H9 (cell line): ENCODE data around the gene ATP2B2. TPM values are rescaled to one million over a fixed set of nuclear protein-coding genes. Genes with fewer than 3 reads are reported as not detected.

Source experiments
- DNase-seq: peaks from one replicate; pipeline ENCODE4 v3.0.0-alpha.2; 2017
- H2AFZ ChIP-seq: one replicate; pipeline ENCODE4 v1.6.1; 2013; ENCODE audit warnings: mild to moderate bottlenecking, low read length, control low read depth, moderate library complexity
- H2AK5ac ChIP-seq: 2 replicates; pipeline ENCODE4 v1.6.1; 2013; ENCODE audit warnings: low read length, control low read depth, mixed read lengths; ENCODE audit not compliant: insufficient read length
- H2BK120ac ChIP-seq: one replicate; pipeline ENCODE4 v1.6.1; 2013; ENCODE audit warnings: low read depth, mild to moderate bottlenecking, low read length, control low read depth, inconsistent platforms; ENCODE audit not compliant: poor library complexity, severe bottlenecking
- H2BK12ac ChIP-seq: 2 replicates; pipeline ENCODE4 v1.6.1; 2013; ENCODE audit warnings: low read length, control low read depth, mixed read lengths, low read depth; ENCODE audit not compliant: insufficient read length
- H2BK15ac ChIP-seq: 2 replicates; pipeline ENCODE4 v1.6.1; 2013; ENCODE audit warnings: low read depth, low read length, control low read depth
- H2BK20ac ChIP-seq: one replicate; pipeline ENCODE4 v1.6.1; 2013; ENCODE audit warnings: low read depth, mild to moderate bottlenecking, low read length, control low read depth, inconsistent platforms; ENCODE audit not compliant: poor library complexity, severe bottlenecking
- H2BK5ac ChIP-seq: 2 replicates; pipeline ENCODE4 v1.6.1; 2013; ENCODE audit warnings: low read length, control low read depth, mixed read lengths; ENCODE audit not compliant: insufficient read length
- H3K14ac ChIP-seq: 2 replicates; pipeline ENCODE4 v1.6.1; 2013; ENCODE audit warnings: low read length, control low read depth; ENCODE audit not compliant: insufficient read depth
- H3K18ac ChIP-seq: 2 replicates; pipeline ENCODE4 v1.6.1; 2013; ENCODE audit warnings: low read depth, mild to moderate bottlenecking, mixed read lengths, low read length, control low read depth; ENCODE audit not compliant: insufficient read length
- H3K23ac ChIP-seq: 2 replicates; pipeline ENCODE4 v1.6.1; 2013; ENCODE audit warnings: low read length, control low read depth, mixed read lengths, low read depth; ENCODE audit not compliant: insufficient read length
- H3K23me2 ChIP-seq: 2 replicates; pipeline ENCODE4 v1.6.1; 2013; ENCODE audit warnings: low read depth, mild to moderate bottlenecking, mixed read lengths, low read length, control low read depth; ENCODE audit not compliant: insufficient read length, poor library complexity, severe bottlenecking
- H3K27ac ChIP-seq: 2 replicates; pipeline ENCODE4 v1.5.1; 2013; ENCODE audit warnings: low read length, control low read depth, mixed read lengths, low read depth; ENCODE audit not compliant: insufficient read length
- H3K27me3 ChIP-seq: 2 replicates; pipeline ENCODE4 v1.6.1; 2013; ENCODE audit warnings: low read length, control low read depth, inconsistent platforms; ENCODE audit not compliant: insufficient read depth
- H3K4ac ChIP-seq: 2 replicates; pipeline ENCODE4 v1.6.1; 2013; ENCODE audit warnings: low read depth, mild to moderate bottlenecking, control low read depth, inconsistent platforms, low read length, moderate library complexity
- H3K4me1 ChIP-seq: 2 replicates; pipeline ENCODE4 v1.6.1; 2013; ENCODE audit warnings: low read length, control low read depth, inconsistent platforms; ENCODE audit not compliant: insufficient read depth
- H3K4me2 ChIP-seq: 2 replicates; pipeline ENCODE4 v1.6.1; 2013; ENCODE audit warnings: low read length, control low read depth, mixed read lengths; ENCODE audit not compliant: insufficient read length, insufficient read depth
- H3K56ac ChIP-seq: 2 replicates; pipeline ENCODE4 v1.6.1; 2013; ENCODE audit warnings: low read depth, mild to moderate bottlenecking, mixed read lengths, low read length, control low read depth; ENCODE audit not compliant: insufficient read length
- H3K79me1 ChIP-seq: 2 replicates; pipeline ENCODE4 v1.6.1; 2013; ENCODE audit warnings: low read depth, mild to moderate bottlenecking, moderate library complexity, low read length, control low read depth, inconsistent platforms; ENCODE audit not compliant: insufficient read depth, poor library complexity, severe bottlenecking
- H3K79me2 ChIP-seq: 2 replicates; pipeline ENCODE4 v1.6.1; 2013; ENCODE audit warnings: low read length, control low read depth, inconsistent platforms; ENCODE audit not compliant: insufficient read depth
- H3K9ac ChIP-seq: 2 replicates; pipeline ENCODE4 v1.6.1; 2013; ENCODE audit warnings: low read length, control low read depth, mixed read lengths; ENCODE audit not compliant: insufficient read length; ENCODE audit errors: extremely low read depth
- H3K9me3 ChIP-seq: one replicate; pipeline ENCODE4 v1.6.1; 2013; ENCODE audit warnings: low read depth, low read length, inconsistent platforms; ENCODE audit not compliant: control insufficient read depth
- H3T11ph ChIP-seq: one replicate; pipeline ENCODE4 v1.6.1; 2013; ENCODE audit warnings: mild to moderate bottlenecking, low read length, control low read depth, inconsistent platforms
- H4K20me1 ChIP-seq: one replicate; pipeline ENCODE4 v1.6.1; 2013; ENCODE audit not compliant: control insufficient read depth, insufficient read length, insufficient read depth
- H4K5ac ChIP-seq: 2 replicates; pipeline ENCODE4 v1.6.1; 2013; ENCODE audit warnings: low read depth, mild to moderate bottlenecking, mixed read lengths, low read length, control low read depth; ENCODE audit not compliant: insufficient read length
- H4K8ac ChIP-seq: replicated peaks from 2 replicates; pipeline ENCODE4 v1.6.1; 2013; ENCODE audit warnings: low read length, control low read depth, mixed read lengths, low read depth; ENCODE audit not compliant: insufficient read length
- H4K91ac ChIP-seq: 2 replicates; pipeline ENCODE4 v1.6.1; 2013; ENCODE audit warnings: low read depth, mild to moderate bottlenecking, moderate library complexity, mixed read lengths, low read length, control low read depth; ENCODE audit not compliant: insufficient read length
- H3K27ac Mint-ChIP-seq, 3 experiments: 2 replicates in 2 of 3; 3 replicates in 1 of 3; pipeline ENCODE4 v1.8.0; 2020 to 2021; ENCODE audit warnings: mixed read lengths in 3 of 3, mild to moderate bottlenecking in 1 of 3, moderate library complexity in 1 of 3
- H3K27me3 Mint-ChIP-seq: 2 replicates; pipeline ENCODE4 v1.8.0; 2021; ENCODE audit warnings: low read depth, mild to moderate bottlenecking, moderate library complexity, mixed read lengths
- H3K36me3 Mint-ChIP-seq, 3 experiments: 2 replicates in 2 of 3; 3 replicates in 1 of 3; pipeline ENCODE4 v1.8.0; 2020 to 2021; ENCODE audit warnings: low read depth in 3 of 3, mixed read lengths in 3 of 3; ENCODE audit not compliant: insufficient read depth in 1 of 3
- H3K4me1 Mint-ChIP-seq, 2 experiments: 2 replicates each; pipeline ENCODE4 v1.8.0; 2020; ENCODE audit warnings: mixed read lengths in 2 of 2
- H3K4me3 Mint-ChIP-seq, 2 experiments: 2 replicates in 1 of 2; 3 replicates in 1 of 2; pipeline ENCODE4 v1.8.0; 2020 to 2021; ENCODE audit warnings: mild to moderate bottlenecking in 2 of 2, mixed read lengths in 2 of 2, moderate library complexity in 1 of 2
- H3K9me3 Mint-ChIP-seq, 2 experiments: 2 replicates in 1 of 2; 3 replicates in 1 of 2; pipeline ENCODE4 v1.8.0; 2020; ENCODE audit warnings: mild to moderate bottlenecking in 2 of 2, mixed read lengths in 2 of 2, moderate library complexity in 1 of 2
- WGBS: extraction: QIAGEN DNeasy Blood & Tissue Kit; methylation state at CpG from one replicate; pipeline ENCODE4 v1.1.7; 2013; ENCODE audit warnings: missing lambda C conversion rate, low lambda C conversion rate, mixed read lengths; ENCODE audit not compliant: insufficient read length; ENCODE audit errors: extremely low coverage; 5-methylcytosine and 5-hydroxymethylcytosine counted together
- total RNA-seq: library from RNA; stranded (reverse); gene quantifications from 2 replicates; pipeline ENCODE4 v1.2.1, GENCODE V29; 2021
- TF ChIP-seq, protein P1 (sequence below): fragments of 200-600 bp; sonication (generic); conservative IDR thresholded peaks from 3 replicates; pipeline ENCODE4 v1.8.0; 2021; ENCODE audit warnings: antibody characterized with exemption, mild to moderate bottlenecking

ATP2B2 gene
- total RNA-seq, 1 experiment from 2014 or later = 0.33 TPM

DNA sequence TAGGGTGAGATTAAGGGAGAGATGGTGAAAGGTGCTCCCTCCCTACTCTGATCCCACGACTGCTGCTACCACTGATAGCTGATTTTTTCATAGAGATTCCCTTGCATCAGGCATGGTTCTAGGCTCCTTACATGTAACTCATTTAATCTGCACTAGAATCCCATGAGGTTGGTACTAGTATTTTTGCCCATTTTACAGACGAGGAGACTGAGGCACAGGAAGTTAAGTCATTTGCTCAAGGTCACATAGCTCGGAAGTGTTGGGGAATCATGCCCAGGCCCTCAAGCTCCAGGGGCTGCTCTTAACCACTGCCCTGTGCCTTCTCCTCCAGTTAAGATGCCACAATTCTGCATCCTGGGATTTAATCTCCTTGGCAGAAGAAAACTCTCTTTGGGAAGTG is 11.2 kb downstream of the ATP2B2 start:
- no peak overlapping the region for H3K9ac ChIP-seq
- no peak overlapping the region for H2BK15ac ChIP-seq
- H4K20me1 ChIP-seq = no peaks in the 10 kb centered on the region
- TF ChIP-seq, protein P1, sequence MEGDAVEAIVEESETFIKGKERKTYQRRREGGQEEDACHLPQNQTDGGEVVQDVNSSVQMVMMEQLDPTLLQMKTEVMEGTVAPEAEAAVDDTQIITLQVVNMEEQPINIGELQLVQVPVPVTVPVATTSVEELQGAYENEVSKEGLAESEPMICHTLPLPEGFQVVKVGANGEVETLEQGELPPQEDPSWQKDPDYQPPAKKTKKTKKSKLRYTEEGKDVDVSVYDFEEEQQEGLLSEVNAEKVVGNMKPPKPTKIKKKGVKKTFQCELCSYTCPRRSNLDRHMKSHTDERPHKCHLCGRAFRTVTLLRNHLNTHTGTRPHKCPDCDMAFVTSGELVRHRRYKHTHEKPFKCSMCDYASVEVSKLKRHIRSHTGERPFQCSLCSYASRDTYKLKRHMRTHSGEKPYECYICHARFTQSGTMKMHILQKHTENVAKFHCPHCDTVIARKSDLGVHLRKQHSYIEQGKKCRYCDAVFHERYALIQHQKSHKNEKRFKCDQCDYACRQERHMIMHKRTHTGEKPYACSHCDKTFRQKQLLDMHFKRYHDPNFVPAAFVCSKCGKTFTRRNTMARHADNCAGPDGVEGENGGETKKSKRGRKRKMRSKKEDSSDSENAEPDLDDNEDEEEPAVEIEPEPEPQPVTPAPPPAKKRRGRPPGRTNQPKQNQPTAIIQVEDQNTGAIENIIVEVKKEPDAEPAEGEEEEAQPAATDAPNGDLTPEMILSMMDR = no peak
- no peak overlapping the region for H3K23ac ChIP-seq
- no peak overlapping the region for H3K4me2 ChIP-seq
- peaks cover 6 to 25% of the 10 kb centered on the region in 2 experiments for H3K4me1 Mint-ChIP-seq
- no peaks in the 10 kb centered on the region; a peak in 1 of 5 replicates for H3K9me3 Mint-ChIP-seq
- H3K56ac ChIP-seq = no peak overlapping the region
- H2BK120ac ChIP-seq = no peak overlapping the region
- no peak overlapping the region for H3K18ac ChIP-seq
- no peak overlapping the region for H2BK5ac ChIP-seq
- no CpG with 5 or more reads among the region's 3 CpGs for WGBS
- no peak overlapping the region for H2BK20ac ChIP-seq
- no peak overlapping the region for H3K4ac ChIP-seq
- H3K36me3 Mint-ChIP-seq = no peaks in the 10 kb centered on the region
- H4K5ac ChIP-seq = no peak overlapping the region
- H3K4me1 ChIP-seq = no peaks in the 10 kb centered on the region
- H3K14ac ChIP-seq = no peak overlapping the region
- no peak overlapping the region for H3K27ac ChIP-seq
- H2AFZ ChIP-seq = no peak overlapping the region
- DNase-seq = no peak
- no peaks in the 10 kb centered on the region for H3K79me1 ChIP-seq
- no peak overlapping the region for H3K27ac Mint-ChIP-seq
- no peaks in the 10 kb centered on the region for H3K79me2 ChIP-seq
- no peak overlapping the region for H3K4me3 Mint-ChIP-seq
- no peak overlapping the region for H2AK5ac ChIP-seq
- no peak overlapping the region for H2BK12ac ChIP-seq
- no peaks in the 10 kb centered on the region for H3K27me3 ChIP-seq
- H4K91ac ChIP-seq = no peak overlapping the region
- H3K23me2 ChIP-seq = no peaks in the 10 kb centered on the region
- H3T11ph ChIP-seq = no peak overlapping the region
- H3K27me3 Mint-ChIP-seq = peaks cover 4% of the 10 kb centered on the region; the same call in 1 of the 2 replicates
- H3K9me3 ChIP-seq = no peaks in the 10 kb centered on the region
- no peak overlapping the region for H4K8ac ChIP-seq
